Adipose tissue (tissue), 3 donors: ENCODE results near the gene MPV17. TPM values are rescaled to one million over a fixed set of nuclear protein-coding genes. Genes with fewer than 3 reads are reported as not detected.

Experiments used
- polyA plus RNA-seq, 3 donors: library from polyadenylated mRNA; stranded (reverse); fragments of 200-250 nt; gene quantifications; one replicate each; pipeline ENCODE4 v1.2.3, GENCODE V29; 2013
- donor health status: healthy with polysubstance abuse.
- donor health status: Bipolar disorder and iron deficiency.
- donor health status: healthy.

Gene MPV17
- polyA plus RNA-seq, 3 donors = 39.8 to 103 (median 76.3) TPM

Other genes with a start within 250 kb of the MPV17 start
- 10 to 100 TPM in 2 of 3 donors, 1 to 10 TPM in 1; 9.5 to 57.4 (median 33.6) TPM for gene EMILIN1, start 244.5 kb downstream of the MPV17 start, polyA plus RNA-seq
- gene KHK, start 236.3 kb downstream of the MPV17 start, polyA plus RNA-seq = 10 to 100 TPM in 1 of 3 donors, 1 to 10 TPM in 2; 1.8 to 12.9 (median 4.4) TPM
- gene CGREF1, start 204.0 kb downstream of the MPV17 start, polyA plus RNA-seq = 10 to 100 TPM in 1 of 3 donors, 1 to 10 TPM in 2; 3.3 to 12.7 (median 5.0) TPM
- gene ABHD1, start 199.3 kb downstream of the MPV17 start, polyA plus RNA-seq = 1 to 10 TPM in 2 of 3 donors, under 1 TPM in 1; 0.79 to 1.4 (median 1.2) TPM
- 10 to 100 TPM; 51.7 to 66.5 (median 51.8) TPM for gene PREB, start 188.5 kb downstream of the MPV17 start, polyA plus RNA-seq
- gene PRR30, start 183.7 kb downstream of the MPV17 start, polyA plus RNA-seq = not detected
- gene TCF23, start 174.1 kb downstream of the MPV17 start, polyA plus RNA-seq = under 1 TPM; 0.01 to 0.22 (median 0.18) TPM
- gene ATRAID, start 111.1 kb downstream of the MPV17 start, polyA plus RNA-seq = 100 to 1,000 TPM in 2 of 3 donors, 10 to 100 TPM in 1; 93.7 to 176 (median 170) TPM
- 100 to 1,000 TPM in 1 of 3 donors, 10 to 100 TPM in 2; 23.4 to 287 (median 33.4) TPM for gene SLC5A6, start 110.8 kb downstream of the MPV17 start, polyA plus RNA-seq
- gene CAD, start 105.7 kb downstream of the MPV17 start, polyA plus RNA-seq = 10 to 100 TPM; 11.1 to 18.6 (median 15.9) TPM
- gene SLC30A3, start 60.0 kb downstream of the MPV17 start, polyA plus RNA-seq = under 1 TPM; 0.08 to 0.22 (median 0.22) TPM
- gene DNAJC5G, start 47.7 kb downstream of the MPV17 start, polyA plus RNA-seq = under 1 TPM in 1 of 3 donors, not detected in 2; 0.07 TPM
- gene TRIM54, start 40.7 kb downstream of the MPV17 start, polyA plus RNA-seq = 1 to 10 TPM in 1 of 3 donors, under 1 TPM in 2; 0.03 to 1.3 (median 0.90) TPM
- 1 to 10 TPM in 2 of 3 donors, under 1 TPM in 1; 0.83 to 1.8 (median 1.7) TPM for gene UCN, start 14.7 kb downstream of the MPV17 start, polyA plus RNA-seq
- 10 to 100 TPM; 18.0 to 23.9 (median 21.4) TPM for gene GTF3C2, start 33.7 kb upstream of the MPV17 start, polyA plus RNA-seq
- gene EIF2B4, start 47.2 kb upstream of the MPV17 start, polyA plus RNA-seq = 10 to 100 TPM; 37.7 to 42.5 (median 40.6) TPM
- gene SNX17, start 47.5 kb upstream of the MPV17 start, polyA plus RNA-seq = 100 to 1,000 TPM in 2 of 3 donors, 10 to 100 TPM in 1; 49.3 to 104 (median 101) TPM
- gene ZNF513, start 57.6 kb upstream of the MPV17 start, polyA plus RNA-seq = 10 to 100 TPM in 2 of 3 donors, 1 to 10 TPM in 1; 8.6 to 19.9 (median 12.5) TPM
- gene PPM1G, start 86.5 kb upstream of the MPV17 start, polyA plus RNA-seq = 10 to 100 TPM; 40.7 to 79.5 (median 46.3) TPM
- 10 to 100 TPM; 44.9 to 67.0 (median 65.7) TPM for gene NRBP1, start 105.5 kb upstream of the MPV17 start, polyA plus RNA-seq
- 10 to 100 TPM in 1 of 3 donors, 1 to 10 TPM in 2; 2.4 to 52.8 (median 6.1) TPM for gene KRTCAP3, start 119.3 kb upstream of the MPV17 start, polyA plus RNA-seq
- 10 to 100 TPM; 11.3 to 23.7 (median 13.3) TPM for gene IFT172, start 166.6 kb upstream of the MPV17 start, polyA plus RNA-seq
- gene FNDC4, start 172.1 kb upstream of the MPV17 start, polyA plus RNA-seq = 100 to 1,000 TPM in 1 of 3 donors, 10 to 100 TPM in 2; 38.5 to 158 (median 53.5) TPM
- gene GCKR, start 173.7 kb upstream of the MPV17 start, polyA plus RNA-seq = 1 to 10 TPM in 2 of 3 donors, not detected in 1; 3.0 to 5.7 TPM